ENCODE measurements around the gene IL12RB1. TPM values are rescaled to one million over a fixed set of nuclear protein-coding genes. Genes with fewer than 3 reads are reported as not detected.

The IL12RB1 gene
- total and polyA plus RNA-seq, 2 of the 13 experiments (the other 11 are each of a cell fraction or from before 2014, with no cell fraction given) = 0.03 to 0.04 TPM

GRCh38 chr19:18014197-18014596, 72.5 kb downstream of the IL12RB1 start:
- no peaks in the 10 kb centered on the region for H3K9me3 ChIP-seq (ENCODE audit: low read length)
- CTCF ChIA-PET (ENCODE audit: low intra/inter-chr PET ratio, low total read pairs) = no interaction called here

More at GRCh38 chr19:18014197-18014596, 72.5 kb downstream of the IL12RB1 start:
- no peak for FAIRE-seq
- in situ Hi-C loops (cut with HindIII; ENCODE audit: extremely low pct_ligation_motif_present, low pct_unique_long_range_greater_than_20kb) (no loop called here), intact Hi-C loops (cut with micrococcal nuclease; ENCODE audit: unreplicated experiment) (no loop called here)
- no TSS peak for BruUV-seq (replicated peaks)
- no peak overlapping the region for H2AFZ ChIP-seq (ENCODE audit: low read length)
- H4K20me1 ChIP-seq (ENCODE audit: insufficient read depth, low read length) = no peaks in the 10 kb centered on the region
- 84% methylated on average over 6 of the region's 6 CpGs for WGBS (ENCODE audit: low lambda C conversion rate)
- peak overlapping the region in 1 of 3 experiments; percentile 23; a peak in 1 of 6 replicates for H3K4me3 ChIP-seq (replicated peaks in 1 of 3; ENCODE audit: insufficient read depth in 1 of 3, low read depth in 2 of 3, low read length in 3 of 3)
- TF ChIP-seq ZNF598 (CRISPR knock-in tag; IDR thresholded peaks at IDR 0.05; ENCODE audit: borderline replicate concordance) = no peak
- TF ChIP-seq LRRFIP1 (CRISPR knock-in tag; conservative IDR thresholded peaks at IDR 0.05) = no peak
- no peak for TF ChIP-seq MEIS2 (CRISPR knock-in tag; IDR thresholded peaks at IDR 0.05)
- TF ChIP-seq TRIM22 (IDR thresholded peaks at IDR 0.05) = no peak
- no peak for TF ChIP-seq ZNF709 (CRISPR knock-in tag; IDR thresholded peaks at IDR 0.05)
- TF ChIP-seq XRCC5 (optimal IDR thresholded peaks at IDR 0.05; ENCODE audit: low read length) = no peak
- TF ChIP-seq ZNF510 (CRISPR knock-in tag; IDR thresholded peaks at IDR 0.05; ENCODE audit: low read depth) = no peak
- TF ChIP-seq ZNF652 (CRISPR knock-in tag; IDR thresholded peaks at IDR 0.05; ENCODE audit: borderline replicate concordance, low read depth) = no peak
- H3K4me1 ChIP-seq (ENCODE audit: insufficient read depth, low read length) = peaks cover 54% of the 10 kb centered on the region
- H3K4me2 ChIP-seq (ENCODE audit: low read depth, low read length) = peak overlapping the region; percentile 54
- POLR2A ChIA-PET = interaction anchor here (0.8 to 2.1 kb wide), 6 partner anchors 8 to 42 kb away, joined by 3 to 10 read pairs (median 4); no protein-coding TSS in a partner anchor
- DNase-seq (ENCODE audit: low spot score) = no peak
- no peak overlapping the region for H3K9ac ChIP-seq (ENCODE audit: insufficient read depth, low read depth, low read length)
- no peaks in the 10 kb centered on the region for H3K79me2 ChIP-seq (ENCODE audit: insufficient read depth, low read length)
- no peaks in the 10 kb centered on the region for H3K27me3 ChIP-seq (ENCODE audit: control insufficient read depth in 1 of 2, insufficient read depth in 2 of 2, low read length in 2 of 2)
- no peak for ATAC-seq
- no peak overlapping the region for H3K27ac ChIP-seq (ENCODE audit: extremely low read length, insufficient read depth, low read length)
- peaks cover 5% of the 10 kb centered on the region in 2 experiments; a peak in 3 of 5 replicates for H3K36me3 ChIP-seq (replicated peaks in 1 of 2; ENCODE audit: control insufficient read depth in 1 of 2, insufficient read depth in 2 of 2, low read length in 2 of 2)
